GM23338 (cell line): ENCODE results near the gene VSX1. TPM values are rescaled to one million over a fixed set of nuclear protein-coding genes. Genes with fewer than 3 reads are reported as not detected.

ENCODE experiments used
- ATAC-seq: fragments of 200-7000 bp; cut with Tn5 transposase; 3 replicates; pipeline ENCODE4 v1.9.1; 2020
- DNase-seq: peaks from one replicate; pipeline ENCODE4 v3.0.0-alpha.2; 2015; ENCODE audit warnings: low spot score
- H2AFZ ChIP-seq: fragments of 200-600 bp; sonication (generic); 2 replicates; pipeline ENCODE4 v1.8.0; 2016; ENCODE audit warnings: antibody characterized with exemption, mild to moderate bottlenecking, moderate library complexity
- H3F3A ChIP-seq: fragments of 200-600 bp; sonication (generic); replicated peaks from 2 replicates; pipeline ENCODE4 v1.8.0; 2017; ENCODE audit warnings: antibody characterized with exemption, mixed run types, low read depth
- H3K27ac ChIP-seq: fragments of 200-600 bp; sonication (generic); 2 replicates; pipeline ENCODE4 v1.6.1; 2016; ENCODE audit warnings: low read depth
- H3K27me3 ChIP-seq: fragments of 200-600 bp; sonication (generic); 2 replicates; pipeline ENCODE4 v1.8.0; 2016; ENCODE audit warnings: mild to moderate bottlenecking, mixed run types, moderate library complexity; ENCODE audit not compliant: insufficient read depth
- H3K36me3 ChIP-seq: fragments of 200-600 bp; sonication (generic); 2 replicates; pipeline ENCODE4 v1.8.0; 2016; ENCODE audit warnings: mild to moderate bottlenecking; ENCODE audit not compliant: insufficient read depth
- H3K4me1 ChIP-seq: fragments of 200-600 bp; sonication (generic); 2 replicates; pipeline ENCODE4 v1.8.0; 2016; ENCODE audit warnings: mild to moderate bottlenecking, moderate library complexity; ENCODE audit not compliant: insufficient read depth
- H3K4me2 ChIP-seq: fragments of 200-600 bp; sonication (generic); 2 replicates; pipeline ENCODE4 v1.7.1; 2017; ENCODE audit warnings: mixed run types
- H3K4me3 ChIP-seq: fragments of 200-600 bp; sonication (generic); 2 replicates; pipeline ENCODE4 v1.6.1; 2016; ENCODE audit warnings: mixed run types
- H3K79me2 ChIP-seq: fragments of 200-600 bp; sonication (generic); replicated peaks from 2 replicates; pipeline ENCODE4 v1.8.0; 2017; ENCODE audit warnings: mild to moderate bottlenecking; ENCODE audit not compliant: insufficient read depth
- H3K9me2 ChIP-seq: fragments of 200-600 bp; sonication (generic); 2 replicates; pipeline ENCODE4 v1.8.0; 2017; ENCODE audit not compliant: insufficient read depth
- H4K20me1 ChIP-seq: fragments of 200-600 bp; sonication (generic); replicated peaks from 2 replicates; pipeline ENCODE4 v1.8.0; 2017; ENCODE audit warnings: mild to moderate bottlenecking; ENCODE audit not compliant: insufficient read depth
- H3K27ac Mint-ChIP-seq: 2 replicates; pipeline ENCODE4 v1.8.0; 2020; ENCODE audit warnings: inconsistent platforms, mild to moderate bottlenecking, moderate library complexity, mixed read lengths
- H3K27me3 Mint-ChIP-seq: 3 replicates; pipeline ENCODE4 v1.8.0; 2022; ENCODE audit warnings: low read depth, mild to moderate bottlenecking, moderate library complexity, mixed read lengths, inconsistent platforms; ENCODE audit not compliant: insufficient read depth, poor library complexity
- H3K36me3 Mint-ChIP-seq: 3 replicates; pipeline ENCODE4 v1.8.0; 2021; ENCODE audit warnings: low read depth, mild to moderate bottlenecking, inconsistent platforms, moderate library complexity, mixed read lengths
- H3K4me1 Mint-ChIP-seq: 3 replicates; pipeline ENCODE4 v1.8.0; 2020; ENCODE audit warnings: mild to moderate bottlenecking, inconsistent platforms, mixed read lengths
- H3K4me3 Mint-ChIP-seq: 3 replicates; pipeline ENCODE4 v1.8.0; 2021; ENCODE audit warnings: moderate library complexity, mild to moderate bottlenecking, inconsistent platforms, mixed read lengths
- H3K9me3 Mint-ChIP-seq: 3 replicates; pipeline ENCODE4 v1.8.0; 2020; ENCODE audit warnings: moderate library complexity, mild to moderate bottlenecking, inconsistent platforms, mixed read lengths
- EZH2 ChIP-seq: fragments of 200-600 bp; sonication (generic); IDR thresholded peaks from one replicate; pipeline ENCODE4 v1.8.0; 2017; ENCODE audit warnings: antibody characterized with exemption, mild to moderate bottlenecking, low read depth; ENCODE audit not compliant: unreplicated experiment
- EZH2phosphoT487 ChIP-seq: fragments of 200-600 bp; sonication (generic); IDR thresholded peaks from one replicate; pipeline ENCODE4 v1.8.1; 2018; ENCODE audit warnings: antibody characterized with exemption; ENCODE audit not compliant: unreplicated experiment
- JUNB ChIP-seq: IDR thresholded peaks from one replicate; pipeline ENCODE4 v1.6.1; 2016; ENCODE audit warnings: antibody characterized with exemption; ENCODE audit not compliant: unreplicated experiment
- NANOG ChIP-seq: IDR thresholded peaks from 2 replicates; pipeline ENCODE4 v1.6.1; 2016; ENCODE audit warnings: antibody characterized with exemption, borderline replicate concordance
- POLR2AphosphoS5 ChIP-seq: IDR thresholded peaks from 2 replicates; pipeline ENCODE4 v1.6.1; 2016; ENCODE audit warnings: antibody characterized with exemption, low read depth
- STAT1 ChIP-seq: IDR thresholded peaks from one replicate; pipeline ENCODE4 v1.6.1; 2016; ENCODE audit warnings: antibody characterized with exemption; ENCODE audit not compliant: unreplicated experiment
- ZNF114 ChIP-seq: fragments of 250-450 bp; sonication (Bioruptor Pico); IDR thresholded peaks from 2 replicates; pipeline ENCODE4 v1.5.0; 2020; ENCODE audit warnings: mild to moderate bottlenecking, moderate library complexity
- ZNF331 ChIP-seq: fragments of 250-450 bp; sonication (Bioruptor Pico); IDR thresholded peaks from 2 replicates; pipeline ENCODE4 v1.5.0; 2020; ENCODE audit warnings: low read depth, mild to moderate bottlenecking, moderate library complexity
- polyA plus RNA-seq: library from polyadenylated mRNA; unstranded; fragments of >200 nt; fragmentation: Nextera tagmentation; extraction: Ambion mirVana; gene quantifications from 2 replicates; pipeline ENCODE4 v1.2.1, GENCODE V29; 2016
- total RNA-seq: library from RNA; depleted of rRNA; stranded (reverse); fragments of >200 nt; shearing (Covaris generic); gene quantifications from 2 replicates; pipeline ENCODE4 v1.2.3, GENCODE V29; 2014
- TF ChIP-seq, protein P1 (sequence below): fragments of 250-450 bp; sonication (Bioruptor Pico); IDR thresholded peaks from 2 replicates; pipeline ENCODE4 v1.5.0; 2020; ENCODE audit warnings: mild to moderate bottlenecking, moderate library complexity
- TF ChIP-seq, protein P2 (sequence below): IDR thresholded peaks from 2 replicates; pipeline ENCODE4 v1.6.1; 2016; ENCODE audit warnings: antibody characterized with exemption

VSX1 gene
- total and polyA plus RNA-seq, 2 experiments from 2014 or later: 0.73 TPM; not detected in 1

DNA sequence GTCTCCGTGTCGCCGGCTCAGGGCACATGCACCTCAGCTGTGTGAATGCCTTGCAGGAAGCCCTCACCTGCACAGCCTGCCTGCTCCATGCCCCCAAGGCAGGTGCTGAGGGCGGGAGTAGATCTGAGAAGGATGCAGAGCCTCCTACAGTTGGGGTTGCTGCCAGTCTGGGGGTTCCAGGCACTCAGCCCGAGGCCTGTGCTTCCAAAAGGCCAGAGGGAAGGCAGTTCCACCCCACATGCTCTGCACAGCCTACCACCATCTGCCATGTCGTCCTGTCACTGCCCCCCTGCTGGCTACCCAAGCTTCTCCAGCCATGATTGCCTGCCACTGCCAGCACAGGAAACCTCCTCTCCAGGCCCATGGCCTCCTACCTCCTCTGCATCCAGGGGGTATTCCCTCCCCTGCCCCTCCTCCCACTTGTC lies 43.3 kb downstream of the VSX1 start (continued):
- TF ChIP-seq, protein P1, sequence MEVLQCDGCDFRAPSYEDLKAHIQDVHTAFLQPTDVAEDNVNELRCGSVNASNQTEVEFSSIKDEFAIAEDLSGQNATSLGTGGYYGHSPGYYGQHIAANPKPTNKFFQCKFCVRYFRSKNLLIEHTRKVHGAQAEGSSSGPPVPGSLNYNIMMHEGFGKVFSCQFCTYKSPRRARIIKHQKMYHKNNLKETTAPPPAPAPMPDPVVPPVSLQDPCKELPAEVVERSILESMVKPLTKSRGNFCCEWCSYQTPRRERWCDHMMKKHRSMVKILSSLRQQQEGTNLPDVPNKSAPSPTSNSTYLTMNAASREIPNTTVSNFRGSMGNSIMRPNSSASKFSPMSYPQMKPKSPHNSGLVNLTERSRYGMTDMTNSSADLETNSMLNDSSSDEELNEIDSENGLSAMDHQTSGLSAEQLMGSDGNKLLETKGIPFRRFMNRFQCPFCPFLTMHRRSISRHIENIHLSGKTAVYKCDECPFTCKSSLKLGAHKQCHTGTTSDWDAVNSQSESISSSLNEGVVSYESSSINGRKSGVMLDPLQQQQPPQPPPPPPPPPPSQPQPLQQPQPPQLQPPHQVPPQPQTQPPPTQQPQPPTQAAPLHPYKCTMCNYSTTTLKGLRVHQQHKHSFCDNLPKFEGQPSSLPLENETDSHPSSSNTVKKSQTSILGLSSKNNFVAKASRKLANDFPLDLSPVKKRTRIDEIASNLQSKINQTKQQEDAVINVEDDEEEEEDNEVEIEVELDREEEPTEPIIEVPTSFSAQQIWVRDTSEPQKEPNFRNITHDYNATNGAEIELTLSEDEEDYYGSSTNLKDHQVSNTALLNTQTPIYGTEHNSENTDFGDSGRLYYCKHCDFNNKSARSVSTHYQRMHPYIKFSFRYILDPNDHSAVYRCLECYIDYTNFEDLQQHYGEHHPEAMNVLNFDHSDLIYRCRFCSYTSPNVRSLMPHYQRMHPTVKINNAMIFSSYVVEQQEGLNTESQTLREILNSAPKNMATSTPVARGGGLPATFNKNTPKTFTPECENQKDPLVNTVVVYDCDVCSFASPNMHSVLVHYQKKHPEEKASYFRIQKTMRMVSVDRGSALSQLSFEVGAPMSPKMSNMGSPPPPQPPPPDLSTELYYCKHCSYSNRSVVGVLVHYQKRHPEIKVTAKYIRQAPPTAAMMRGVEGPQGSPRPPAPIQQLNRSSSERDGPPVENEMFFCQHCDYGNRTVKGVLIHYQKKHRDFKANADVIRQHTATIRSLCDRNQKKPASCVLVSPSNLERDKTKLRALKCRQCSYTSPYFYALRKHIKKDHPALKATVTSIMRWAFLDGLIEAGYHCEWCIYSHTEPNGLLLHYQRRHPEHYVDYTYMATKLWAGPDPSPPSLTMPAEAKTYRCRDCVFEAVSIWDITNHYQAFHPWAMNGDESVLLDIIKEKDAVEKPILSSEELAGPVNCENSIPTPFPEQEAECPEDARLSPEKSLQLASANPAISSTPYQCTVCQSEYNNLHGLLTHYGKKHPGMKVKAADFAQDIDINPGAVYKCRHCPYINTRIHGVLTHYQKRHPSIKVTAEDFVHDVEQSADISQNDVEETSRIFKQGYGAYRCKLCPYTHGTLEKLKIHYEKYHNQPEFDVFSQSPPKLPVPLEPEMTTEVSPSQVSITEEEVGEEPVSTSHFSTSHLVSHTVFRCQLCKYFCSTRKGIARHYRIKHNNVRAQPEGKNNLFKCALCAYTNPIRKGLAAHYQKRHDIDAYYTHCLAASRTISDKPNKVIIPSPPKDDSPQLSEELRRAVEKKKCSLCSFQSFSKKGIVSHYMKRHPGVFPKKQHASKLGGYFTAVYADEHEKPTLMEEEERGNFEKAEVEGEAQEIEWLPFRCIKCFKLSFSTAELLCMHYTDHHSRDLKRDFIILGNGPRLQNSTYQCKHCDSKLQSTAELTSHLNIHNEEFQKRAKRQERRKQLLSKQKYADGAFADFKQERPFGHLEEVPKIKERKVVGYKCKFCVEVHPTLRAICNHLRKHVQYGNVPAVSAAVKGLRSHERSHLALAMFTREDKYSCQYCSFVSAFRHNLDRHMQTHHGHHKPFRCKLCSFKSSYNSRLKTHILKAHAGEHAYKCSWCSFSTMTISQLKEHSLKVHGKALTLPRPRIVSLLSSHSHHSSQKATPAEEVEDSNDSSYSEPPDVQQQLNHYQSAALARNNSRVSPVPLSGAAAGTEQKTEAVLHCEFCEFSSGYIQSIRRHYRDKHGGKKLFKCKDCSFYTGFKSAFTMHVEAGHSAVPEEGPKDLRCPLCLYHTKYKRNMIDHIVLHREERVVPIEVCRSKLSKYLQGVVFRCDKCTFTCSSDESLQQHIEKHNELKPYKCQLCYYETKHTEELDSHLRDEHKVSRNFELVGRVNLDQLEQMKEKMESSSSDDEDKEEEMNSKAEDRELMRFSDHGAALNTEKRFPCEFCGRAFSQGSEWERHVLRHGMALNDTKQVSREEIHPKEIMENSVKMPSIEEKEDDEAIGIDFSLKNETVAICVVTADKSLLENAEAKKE (CRISPR knock-in tag): no peak
- TF ChIP-seq POLR2AphosphoS5 (no peak), ZNF114 (no peak), JUNB (no peak), ZNF331 (CRISPR knock-in tag) (no peak), STAT1 (no peak), NANOG (no peak), EZH2phosphoT487 (no peak), EZH2 (no peak)
- TF ChIP-seq, protein P2, sequence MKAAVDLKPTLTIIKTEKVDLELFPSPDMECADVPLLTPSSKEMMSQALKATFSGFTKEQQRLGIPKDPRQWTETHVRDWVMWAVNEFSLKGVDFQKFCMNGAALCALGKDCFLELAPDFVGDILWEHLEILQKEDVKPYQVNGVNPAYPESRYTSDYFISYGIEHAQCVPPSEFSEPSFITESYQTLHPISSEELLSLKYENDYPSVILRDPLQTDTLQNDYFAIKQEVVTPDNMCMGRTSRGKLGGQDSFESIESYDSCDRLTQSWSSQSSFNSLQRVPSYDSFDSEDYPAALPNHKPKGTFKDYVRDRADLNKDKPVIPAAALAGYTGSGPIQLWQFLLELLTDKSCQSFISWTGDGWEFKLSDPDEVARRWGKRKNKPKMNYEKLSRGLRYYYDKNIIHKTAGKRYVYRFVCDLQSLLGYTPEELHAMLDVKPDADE: no peak

DNA sequence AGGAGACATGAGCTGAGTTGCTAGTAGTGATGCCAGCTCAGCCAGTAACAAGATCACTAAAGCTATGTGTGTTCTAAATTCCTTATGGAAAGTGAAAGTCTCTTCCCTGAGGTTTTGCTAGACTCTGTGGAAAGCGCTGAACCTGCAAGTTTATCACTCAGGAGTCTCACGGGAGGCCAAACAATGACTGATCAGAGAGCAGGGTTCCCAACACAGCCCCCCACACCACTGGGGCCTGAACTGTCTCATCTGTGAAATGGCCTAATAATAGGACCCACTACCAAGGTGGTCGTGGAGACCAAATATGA lies 43.9 kb downstream of the VSX1 start:
- Histone ChIP-seq H3K79me2 (no peaks in the 10 kb centered on the region), H4K20me1 (no peaks in the 10 kb centered on the region), H3K4me3 (no peak overlapping the region), H3K27ac (no peak overlapping the region), H3F3A (no peaks in the 10 kb centered on the region), H3K9me2 (no peaks in the 10 kb centered on the region), H3K4me2 (no peak overlapping the region), H3K36me3 (no peaks in the 10 kb centered on the region), H3K4me1 (no peaks in the 10 kb centered on the region), H3K27me3 (no peaks in the 10 kb centered on the region), H2AFZ (no peak overlapping the region)
- DNase-seq (no peak), ATAC-seq (no peak)
- Mint-ChIP-seq H3K4me1 (peaks cover 10% of the 10 kb centered on the region), H3K27ac (no peak overlapping the region), H3K36me3 (no peaks in the 10 kb centered on the region), H3K27me3 (peaks cover 7% of the 10 kb centered on the region), H3K4me3 (no peak overlapping the region), H3K9me3 (no peaks in the 10 kb centered on the region)
- TF ChIP-seq JUNB: no peak
- TF ChIP-seq, protein P1 (CRISPR knock-in tag): no peak
